HG03135 (cell line): ENCODE data around the gene RHBDL2.
"Not testable (repeated sequence)": the region's sequence is repeated elsewhere in the genome, so short reads cannot be mapped to it uniquely, and the experiment has no call there.

ENCODE experiments used
- ATAC-seq: cut with Tn5 transposase; IDR thresholded peaks from one replicate; pipeline ENCODE4 v1.9.1; 2021; ENCODE audit warnings: mild to moderate bottlenecking, moderate library complexity; ENCODE audit not compliant: unreplicated experiment

The RHBDL2 gene

DNA sequence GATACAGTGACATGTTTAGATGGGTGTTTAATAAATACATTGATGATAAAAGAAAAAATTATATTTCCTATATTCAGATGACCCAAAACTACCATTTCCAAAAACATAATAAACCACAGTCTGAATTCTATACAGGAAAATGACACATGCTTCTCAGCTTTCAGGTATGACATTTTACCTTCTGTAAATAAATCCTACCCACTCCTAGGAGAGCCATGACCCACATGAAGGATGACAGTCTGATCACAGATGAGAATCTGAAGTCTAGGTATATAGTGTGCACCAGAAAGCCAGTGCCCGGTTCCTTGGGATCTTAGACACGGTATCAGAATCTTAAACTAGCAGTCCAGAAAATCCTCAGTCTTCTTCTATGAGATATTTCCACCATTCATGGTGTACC is 56.5 kb downstream of the RHBDL2 start:
- no peak for ATAC-seq

DNA sequence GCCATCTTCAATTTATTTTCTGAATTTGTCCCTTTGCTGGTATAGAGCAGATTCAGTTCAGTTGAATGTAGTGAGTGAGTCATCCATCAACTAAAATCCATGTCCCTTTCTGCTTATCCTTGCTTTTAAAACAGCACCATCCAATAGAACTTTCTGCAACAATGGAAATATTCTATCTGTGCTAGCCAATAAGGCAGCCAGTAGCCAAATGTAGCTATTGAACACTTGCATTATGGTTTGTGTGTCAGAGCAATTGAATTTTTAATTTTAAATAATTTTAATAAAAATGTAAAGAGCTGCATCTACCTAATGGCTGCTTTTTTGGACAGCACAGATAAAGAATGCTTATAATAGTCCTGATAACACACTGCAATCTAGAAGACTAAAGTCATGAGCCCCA is 60.1 kb downstream of the RHBDL2 start, which contains the start of gene GJA9:
Gene GJA9, minus strand, starts transcription at position 101 of the 400 bp plus-strand sequence. CDS start 5,489 bp downstream, outside the sequence.
- ATAC-seq: no peak

DNA sequence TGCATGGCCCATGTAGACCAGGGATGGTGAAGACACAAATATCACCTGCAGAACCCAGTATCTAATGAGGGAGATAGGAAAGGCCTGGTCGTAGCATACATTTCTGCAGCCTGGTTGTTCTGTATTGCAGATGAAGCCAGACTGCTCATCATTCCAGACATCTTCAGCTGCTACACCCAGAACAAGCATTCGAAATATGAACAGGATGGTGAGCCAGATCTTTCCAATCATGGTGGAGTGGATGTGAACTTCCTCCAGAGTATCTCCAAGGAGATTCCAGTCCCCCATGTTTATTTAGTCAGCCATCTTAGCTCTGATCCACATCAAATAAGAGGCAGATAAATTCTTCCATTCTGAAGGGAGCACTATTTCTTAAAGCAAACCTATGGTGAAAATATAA is 65.8 kb downstream of the RHBDL2 start:
- ATAC-seq: no peak

DNA sequence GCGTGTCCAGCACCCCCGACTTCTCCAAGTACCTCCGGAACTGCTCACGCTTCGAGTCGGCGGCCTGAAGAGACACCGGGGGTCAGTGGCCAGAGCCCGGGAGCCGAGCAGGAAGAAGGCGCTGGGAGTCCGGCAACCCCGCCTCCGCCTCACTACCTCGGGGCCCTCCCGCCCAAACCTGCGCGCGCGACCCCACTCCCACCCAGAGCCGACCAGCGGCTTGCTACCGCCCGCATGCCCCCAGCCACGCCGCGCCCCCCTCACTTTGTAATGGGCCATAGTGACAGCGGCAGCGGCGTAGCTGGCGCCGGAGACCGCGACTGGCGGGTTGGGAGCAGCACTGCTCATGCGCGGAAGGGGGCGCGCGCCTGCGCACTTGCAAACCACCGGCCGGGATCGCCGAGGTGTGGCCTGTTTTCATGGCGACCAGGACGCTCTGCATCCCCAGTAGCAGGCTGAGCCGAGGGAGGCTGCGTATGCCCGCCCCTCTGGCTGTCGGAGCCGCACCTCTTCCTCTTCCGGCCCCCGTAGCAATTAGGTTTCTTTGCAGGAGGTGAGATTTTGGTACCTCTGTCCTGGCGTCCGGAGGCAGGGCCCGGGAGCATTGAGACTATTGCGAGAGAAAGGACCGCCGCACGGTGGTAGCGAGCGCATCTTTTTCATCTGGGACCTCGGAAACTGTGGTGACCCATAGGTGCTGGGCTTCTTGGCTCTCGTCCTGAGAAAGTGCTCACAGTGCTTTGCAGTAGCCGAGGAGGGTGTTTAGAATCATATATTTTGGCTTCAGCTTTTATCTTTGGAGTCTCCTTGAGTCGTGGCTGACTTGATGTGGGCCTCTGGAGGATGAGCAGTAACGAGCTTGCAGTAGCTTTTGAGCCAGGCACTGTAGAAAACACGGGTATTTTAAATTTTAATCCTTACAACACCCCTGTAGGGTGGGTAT is 68.3 kb downstream of the RHBDL2 start, which contains the start of gene MYCBP:
Gene MYCBP, minus strand, starts transcription at position 322 of the 943 bp plus-strand sequence. Its CDS starts 43 bp downstream, at position 279.
- peak; percentile 94 for ATAC-seq

DNA sequence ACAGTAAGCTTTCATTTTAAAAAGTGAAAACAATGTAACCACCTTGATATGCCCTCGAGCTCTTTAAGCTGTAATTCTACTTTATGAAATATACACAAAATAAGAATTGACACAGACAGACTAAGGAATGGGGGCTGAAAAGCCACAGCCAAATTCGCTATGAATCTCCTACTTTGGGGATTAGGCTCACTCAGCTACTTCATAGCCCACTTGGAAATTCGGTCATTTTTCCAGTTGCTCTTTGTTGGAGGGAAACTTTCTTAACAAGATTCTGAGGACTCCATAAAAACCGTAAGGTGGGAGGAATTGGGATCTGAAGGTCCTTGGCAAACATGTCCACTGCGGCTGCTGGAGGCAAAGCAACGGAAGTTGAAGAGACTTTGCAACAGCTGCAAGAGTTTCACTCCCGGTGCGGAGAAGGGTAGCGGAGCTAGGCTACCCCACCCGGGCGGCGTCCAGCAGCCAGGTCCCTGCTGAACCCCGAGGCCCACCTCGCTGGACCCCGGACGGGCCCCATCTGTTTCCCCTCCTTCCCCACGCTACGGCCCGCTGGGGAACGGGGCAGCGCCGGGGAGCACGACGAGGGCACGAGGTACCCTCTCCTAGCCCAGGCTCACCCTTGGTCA is 69.1 kb downstream of the RHBDL2 start:
- peak; percentile 29 for ATAC-seq

DNA sequence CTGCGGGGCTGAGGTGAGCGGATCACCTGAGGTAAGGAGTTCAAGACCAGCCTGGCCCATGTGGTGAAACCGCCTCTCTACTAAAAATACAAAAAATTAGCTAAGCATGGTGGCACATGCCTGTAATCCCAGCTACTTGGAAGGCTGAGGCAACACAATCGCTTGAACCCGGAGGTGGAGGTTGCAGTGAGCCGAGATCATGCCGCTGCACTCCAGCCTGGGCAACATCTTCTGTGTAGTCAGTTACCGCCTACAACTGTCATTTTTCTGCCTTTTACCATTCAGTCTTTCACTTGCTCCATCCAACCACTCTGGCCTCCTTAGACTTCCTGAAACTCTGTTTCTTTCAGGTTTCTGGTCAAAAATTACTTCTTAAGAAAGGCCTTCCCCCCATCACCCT is 70.6 kb downstream of the RHBDL2 start:
- no peak for ATAC-seq

DNA sequence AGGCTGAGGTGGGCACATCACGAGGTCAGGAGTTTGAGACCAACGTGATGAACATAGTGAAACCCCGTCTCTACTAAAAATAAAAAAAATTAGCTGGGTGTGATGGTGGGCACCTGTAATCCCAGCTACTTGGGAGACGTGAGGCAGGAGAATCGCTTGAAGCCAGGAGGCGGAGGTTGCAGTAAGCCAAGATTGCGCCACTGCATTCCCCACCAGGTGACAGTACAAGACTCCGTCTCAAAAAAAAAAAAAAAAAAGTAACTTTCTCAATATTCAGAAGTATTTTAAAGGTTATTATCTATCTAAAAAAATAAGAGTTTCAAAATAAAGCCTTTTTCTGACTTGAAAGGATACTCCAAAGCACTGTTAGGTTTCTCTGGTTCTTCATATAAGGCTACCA is 74.4 kb downstream of the RHBDL2 start:
- ATAC-seq: no peak

DNA sequence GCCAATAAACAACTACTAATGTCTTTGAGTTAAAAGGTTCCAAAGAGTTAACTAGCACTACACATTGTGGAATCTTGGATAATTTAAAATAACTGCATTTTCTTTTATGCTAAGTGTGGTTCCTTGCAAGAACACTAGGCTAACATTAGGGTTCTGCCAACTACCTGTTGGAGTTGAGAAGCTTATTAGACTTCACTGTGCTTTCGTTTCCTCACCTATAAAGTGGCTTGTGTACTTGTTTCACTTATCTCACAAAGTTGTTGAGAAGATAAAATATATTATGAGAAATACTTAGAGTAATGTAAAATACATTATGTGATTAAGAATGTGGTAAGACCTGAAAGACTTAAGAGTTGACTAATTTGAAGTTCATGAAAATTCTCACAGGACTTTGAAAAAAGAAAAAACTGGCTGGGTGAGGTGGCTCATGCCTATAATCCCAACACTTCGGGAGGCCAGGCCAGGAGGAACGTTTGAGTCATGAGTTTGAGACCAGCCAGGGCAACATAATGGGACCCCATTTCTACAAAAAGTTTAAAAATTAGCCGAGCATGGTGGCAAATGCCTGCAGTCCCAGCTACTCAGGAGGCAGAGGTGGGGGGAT is 76.4 kb downstream of the RHBDL2 start:
- no peak for ATAC-seq

DNA sequence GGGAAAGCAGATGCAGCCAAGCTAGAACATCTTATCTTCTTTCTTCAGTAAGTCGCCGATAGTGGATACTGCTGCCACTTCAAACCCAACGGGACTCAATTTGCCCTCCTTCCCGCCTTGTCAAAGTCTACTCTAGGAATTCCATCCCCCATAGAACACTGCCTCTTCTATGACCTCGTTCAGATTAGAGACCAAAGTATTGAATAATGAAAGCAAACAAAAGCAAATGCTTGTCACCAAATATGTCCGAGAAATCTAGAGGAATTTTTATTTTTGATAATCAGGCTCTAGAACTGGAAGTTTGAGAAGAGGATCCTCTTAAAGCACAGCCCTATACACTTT is 81.2 kb downstream of the RHBDL2 start:
- no peak for ATAC-seq

DNA sequence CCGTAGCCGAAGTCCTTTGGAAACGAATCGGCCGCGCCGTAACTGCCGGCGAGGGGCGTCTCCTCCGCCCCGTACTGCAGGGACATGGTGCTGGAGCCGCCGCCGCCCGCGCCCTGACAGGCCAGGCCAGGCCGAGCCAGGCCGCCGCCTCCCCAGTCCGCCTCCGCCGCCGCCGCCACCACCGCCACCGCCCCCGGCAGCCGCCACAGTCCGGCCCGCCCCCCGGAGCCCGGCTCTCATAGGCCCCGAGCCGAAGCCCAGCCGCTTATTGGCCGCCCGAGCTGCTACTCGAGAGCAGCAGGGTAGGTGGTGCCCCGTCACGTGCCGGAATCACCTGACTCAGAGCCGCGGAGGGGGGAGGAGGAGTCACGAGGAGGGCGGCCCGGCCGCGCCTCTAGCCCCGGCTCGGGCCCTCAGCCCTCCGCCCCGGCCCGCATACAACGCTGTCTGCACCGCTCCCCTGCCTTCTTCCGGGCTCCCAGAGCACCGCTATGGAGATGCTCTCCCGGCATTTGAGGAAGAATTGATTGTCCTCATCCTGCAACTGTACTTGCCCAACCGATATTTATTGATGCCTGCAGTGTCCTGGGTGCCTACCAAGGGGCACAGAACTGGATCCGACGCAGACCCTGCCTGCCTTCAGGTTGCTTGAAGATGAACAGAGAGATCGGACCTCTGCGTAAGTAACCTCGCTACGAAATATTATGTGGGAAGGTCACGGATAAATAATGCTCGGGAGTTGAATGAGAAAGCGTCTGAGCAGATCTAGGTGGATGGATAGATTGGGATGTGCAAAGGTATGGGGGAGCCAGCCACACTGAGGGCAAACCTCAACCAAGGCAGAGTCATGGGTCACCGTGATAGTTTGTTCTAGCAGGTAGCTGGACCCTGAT is 81.8 kb downstream of the RHBDL2 start, which contains the start of gene RRAGC:
Gene RRAGC, minus strand, starts transcription at position 212 of the 893 bp plus-strand sequence. Its CDS starts 126 bp downstream, at position 86.
- peak; percentile 94 for ATAC-seq

DNA sequence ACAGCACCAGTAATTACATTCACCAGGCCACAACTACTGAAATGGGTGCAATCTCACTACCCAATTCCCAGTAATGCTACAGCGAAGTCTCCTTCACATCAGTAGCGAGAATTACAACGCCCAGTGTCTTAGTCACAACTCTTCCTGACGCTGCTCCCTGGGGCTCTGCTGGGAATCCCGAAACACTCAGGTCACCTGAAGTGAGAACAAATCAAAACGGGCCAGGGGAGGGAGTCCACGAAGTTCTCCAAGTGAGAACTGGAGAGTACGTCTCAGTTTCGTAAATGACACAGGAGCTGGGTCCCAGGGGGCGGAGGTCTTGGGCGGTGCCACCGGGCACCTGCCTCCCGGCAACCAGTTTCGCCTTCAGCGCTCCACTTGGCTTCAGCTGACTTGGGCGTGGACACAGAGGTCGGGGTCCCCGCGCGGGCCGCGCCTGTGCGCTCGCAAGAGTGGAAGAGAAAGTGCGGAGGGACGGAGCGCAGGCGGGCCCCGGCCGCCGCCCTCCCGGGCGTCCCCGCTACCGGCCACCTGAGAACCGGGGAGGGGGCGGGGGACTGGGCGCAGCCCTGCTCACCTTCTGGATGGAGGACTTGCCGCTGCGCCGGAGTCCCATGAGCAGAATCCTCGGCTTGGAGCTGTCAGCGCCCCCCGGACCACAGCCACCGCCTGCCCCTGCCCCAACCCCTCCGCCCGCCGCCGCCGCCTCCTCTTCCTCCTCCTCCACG is 82.6 kb downstream of the RHBDL2 start:
- ATAC-seq: peak; percentile 23

DNA sequence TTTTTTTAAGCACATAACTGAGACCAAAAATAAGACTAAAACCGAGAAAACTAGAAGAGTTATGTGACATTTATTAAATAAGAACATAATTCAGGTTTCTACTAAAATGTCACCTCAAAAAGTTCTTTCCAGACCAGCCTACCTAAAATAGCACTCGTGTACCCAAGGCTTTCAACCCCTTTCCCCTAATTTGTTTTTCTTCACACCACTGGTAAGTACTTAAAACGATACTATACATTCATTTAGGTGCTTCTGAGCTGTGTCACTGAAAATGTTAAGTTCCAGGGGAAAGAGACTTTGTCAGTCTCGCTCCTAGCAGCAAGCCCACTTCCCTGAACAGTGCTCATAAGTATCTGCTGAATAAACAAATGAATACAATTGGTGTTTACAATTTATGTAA is 88.8 kb downstream of the RHBDL2 start:
- no peak for ATAC-seq

DNA sequence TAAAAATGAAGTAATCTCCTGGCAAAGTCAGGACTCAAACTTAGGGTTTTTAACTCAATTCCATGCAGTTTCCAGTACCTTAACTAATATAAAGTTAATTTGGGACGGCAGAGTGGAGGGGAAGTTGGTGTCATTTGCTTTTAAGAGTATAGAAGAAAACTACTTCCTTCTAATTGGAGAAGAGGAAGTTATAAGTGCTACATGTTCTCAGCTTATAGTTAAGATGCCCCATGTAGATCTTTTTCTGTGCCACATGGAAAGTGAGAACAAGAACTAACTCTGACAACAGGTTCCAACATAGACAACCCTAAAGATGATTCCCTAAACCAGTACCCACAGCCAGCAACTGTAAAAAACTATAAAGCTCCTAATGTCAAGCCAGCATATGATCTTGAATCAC is 93.6 kb downstream of the RHBDL2 start:
- ATAC-seq: no peak

DNA sequence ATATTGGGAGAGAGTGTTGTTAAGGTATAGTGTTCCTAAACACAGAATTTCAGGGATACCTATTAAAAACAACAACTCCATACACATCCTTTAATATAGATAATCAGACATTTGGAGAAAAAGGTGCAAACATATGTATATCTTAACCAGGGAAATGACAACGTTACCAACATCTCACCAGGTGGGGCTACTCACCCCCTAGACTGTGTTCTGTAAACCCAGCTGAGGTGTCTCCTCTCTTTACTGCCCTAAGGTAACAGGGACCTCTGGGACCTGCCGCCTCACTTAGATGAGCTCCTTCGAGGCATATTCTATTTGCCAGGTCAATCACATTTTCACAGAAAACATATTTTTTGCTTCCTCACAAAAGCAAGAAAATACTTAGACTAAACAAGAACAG is 95.4 kb downstream of the RHBDL2 start:
- ATAC-seq: no peak

DNA sequence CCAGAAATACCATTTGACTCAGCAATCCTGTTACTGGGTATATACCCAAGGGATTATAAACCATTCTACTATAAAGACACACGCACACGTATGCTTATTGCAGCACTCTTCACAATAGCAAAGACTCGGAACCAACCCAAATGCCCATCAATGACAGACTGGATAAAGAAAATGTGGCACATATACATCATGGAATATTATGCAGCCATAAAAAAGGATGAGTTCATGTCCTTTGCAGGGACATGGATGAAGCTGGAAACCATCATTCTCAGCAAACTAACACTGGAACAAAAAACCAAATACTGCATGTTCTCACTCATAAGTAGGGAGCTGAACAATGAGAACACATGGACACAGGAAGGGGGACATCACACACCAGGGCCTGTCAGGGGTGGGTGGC is 96.5 kb downstream of the RHBDL2 start:
- ATAC-seq: not testable (repeated sequence)

DNA sequence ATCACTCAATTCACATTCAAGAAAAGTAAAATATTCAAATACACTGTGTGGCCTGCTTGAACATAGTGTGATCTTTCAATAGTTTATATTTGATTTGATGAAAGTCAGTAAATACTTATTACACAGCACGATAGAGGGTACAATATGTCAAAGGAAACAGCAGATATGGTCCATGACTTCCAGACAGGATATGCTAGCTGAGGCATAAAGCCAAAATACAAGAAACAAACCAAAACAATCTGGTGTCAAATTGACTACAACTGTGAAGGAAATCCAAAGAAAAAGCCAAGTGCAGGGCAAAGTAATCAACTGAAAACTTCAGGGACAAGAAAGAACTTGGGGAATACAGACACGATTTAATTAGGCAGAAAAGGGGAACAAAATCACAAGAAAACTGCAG is 101.3 kb downstream of the RHBDL2 start:
- no peak for ATAC-seq

DNA sequence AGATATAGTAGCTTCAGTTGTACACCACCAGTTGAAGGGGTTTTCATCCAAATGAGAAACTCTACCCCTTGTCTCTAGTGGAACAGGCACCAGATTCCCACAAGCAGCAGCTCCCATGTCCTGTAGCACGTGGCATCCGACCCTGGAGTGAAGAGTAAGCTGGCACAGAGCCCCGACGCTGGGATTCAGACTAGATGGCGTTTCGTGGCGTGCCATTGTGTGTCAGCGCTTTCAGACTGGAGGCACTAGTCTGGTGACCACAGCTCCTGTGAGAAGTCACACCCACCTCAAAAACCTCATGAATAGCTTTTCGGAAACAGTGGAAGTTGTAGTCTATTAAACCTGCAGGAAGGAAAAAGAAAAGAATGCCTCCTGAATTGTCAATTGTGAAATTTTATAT is 102.3 kb downstream of the RHBDL2 start:
- ATAC-seq: no peak

DNA sequence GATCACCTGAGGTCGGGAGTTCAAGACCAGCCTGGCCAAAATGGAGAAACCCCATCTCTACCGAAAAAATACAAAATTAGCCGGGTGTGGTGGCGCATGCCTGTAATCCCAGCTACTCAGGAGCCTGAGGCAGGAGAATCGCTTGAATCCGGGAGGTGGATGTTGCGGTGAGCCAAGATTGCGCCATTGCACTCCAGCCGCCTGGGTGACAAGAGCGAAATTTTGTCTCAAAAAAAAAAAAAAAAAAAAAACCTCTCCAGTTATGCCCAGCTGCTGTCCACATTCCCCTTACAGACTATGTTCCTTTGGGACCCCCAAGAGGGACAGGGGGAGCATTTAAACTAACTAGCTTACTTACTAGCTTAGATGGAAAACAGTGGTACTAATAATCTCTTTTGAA is 105.3 kb downstream of the RHBDL2 start:
- not testable (repeated sequence) for ATAC-seq
